Measurements from ENCODE around the gene LMAN1.

LMAN1 gene

DNA sequence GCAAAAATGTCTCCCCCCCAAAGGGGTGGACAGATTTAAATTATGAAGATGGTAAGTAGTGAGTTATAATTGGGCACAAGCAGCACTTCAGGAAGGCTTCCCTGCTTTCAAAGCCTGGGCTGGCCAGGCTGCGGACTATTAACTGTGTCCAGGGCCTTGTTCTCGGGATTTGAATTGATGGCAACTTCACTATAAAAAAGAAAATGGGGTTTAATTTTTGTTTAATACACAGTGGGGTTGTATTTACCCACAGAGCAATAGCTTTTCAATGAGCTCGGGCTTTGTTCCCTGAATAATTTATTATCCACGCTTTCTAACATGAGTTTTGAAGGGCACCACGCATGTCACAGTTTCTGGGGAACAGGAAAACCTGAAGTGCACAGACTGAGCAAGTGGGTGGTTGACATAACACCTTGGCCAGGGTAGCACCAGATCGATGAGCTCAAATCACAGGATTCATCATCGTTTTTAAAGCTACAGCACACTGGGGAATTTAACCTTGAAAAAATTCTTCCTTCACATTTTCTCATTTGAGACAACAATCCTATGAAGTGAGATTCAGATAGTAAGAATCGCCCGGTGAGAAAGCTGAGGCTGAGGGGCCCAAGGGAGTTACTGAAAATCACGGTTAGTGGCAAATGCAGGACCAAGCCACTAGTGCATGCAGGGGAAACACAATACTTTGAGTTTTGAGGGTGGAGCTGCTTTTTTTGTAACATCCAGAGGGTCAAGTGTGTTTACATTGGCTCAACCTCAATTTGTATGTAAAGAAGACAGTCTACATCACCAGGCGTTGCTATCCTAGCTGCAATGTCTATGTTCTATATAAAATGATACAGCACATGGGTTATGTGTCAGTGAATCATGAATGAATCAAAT lies 28.9 kb upstream of the LMAN1 start:
- TF ChIP-seq, protein P1, sequence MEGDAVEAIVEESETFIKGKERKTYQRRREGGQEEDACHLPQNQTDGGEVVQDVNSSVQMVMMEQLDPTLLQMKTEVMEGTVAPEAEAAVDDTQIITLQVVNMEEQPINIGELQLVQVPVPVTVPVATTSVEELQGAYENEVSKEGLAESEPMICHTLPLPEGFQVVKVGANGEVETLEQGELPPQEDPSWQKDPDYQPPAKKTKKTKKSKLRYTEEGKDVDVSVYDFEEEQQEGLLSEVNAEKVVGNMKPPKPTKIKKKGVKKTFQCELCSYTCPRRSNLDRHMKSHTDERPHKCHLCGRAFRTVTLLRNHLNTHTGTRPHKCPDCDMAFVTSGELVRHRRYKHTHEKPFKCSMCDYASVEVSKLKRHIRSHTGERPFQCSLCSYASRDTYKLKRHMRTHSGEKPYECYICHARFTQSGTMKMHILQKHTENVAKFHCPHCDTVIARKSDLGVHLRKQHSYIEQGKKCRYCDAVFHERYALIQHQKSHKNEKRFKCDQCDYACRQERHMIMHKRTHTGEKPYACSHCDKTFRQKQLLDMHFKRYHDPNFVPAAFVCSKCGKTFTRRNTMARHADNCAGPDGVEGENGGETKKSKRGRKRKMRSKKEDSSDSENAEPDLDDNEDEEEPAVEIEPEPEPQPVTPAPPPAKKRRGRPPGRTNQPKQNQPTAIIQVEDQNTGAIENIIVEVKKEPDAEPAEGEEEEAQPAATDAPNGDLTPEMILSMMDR (IDR thresholded peaks at IDR 0.05; ENCODE audit: borderline replicate concordance, control extremely low read depth, extremely low read depth, insufficient read depth, missing control alignments), result no peak
- DNase-seq (ENCODE audit: low spot score), result no peak
- in situ Hi-C loops (cut with MboI; ENCODE audit: low sequenced_read_pairs, unreplicated experiment), result no loop called here

GRCh38 chr18:59386909-59387686 lies 28.0 kb upstream of the LMAN1 start:
- in situ Hi-C loops (cut with MboI; ENCODE audit: low sequenced_read_pairs, unreplicated experiment), result no loop called here
- no peak for DNase-seq (ENCODE audit: low spot score)
- TF ChIP-seq, protein P1 (IDR thresholded peaks at IDR 0.05; ENCODE audit: borderline replicate concordance, control extremely low read depth, extremely low read depth, insufficient read depth, missing control alignments), result no peak

GRCh38 chr18:59385191-59385590 lies 26.1 kb upstream of the LMAN1 start:
- TF ChIP-seq, protein P1 (IDR thresholded peaks at IDR 0.05; ENCODE audit: borderline replicate concordance, control extremely low read depth, extremely low read depth, insufficient read depth, missing control alignments), result no peak
- in situ Hi-C loops (cut with MboI; ENCODE audit: low sequenced_read_pairs, unreplicated experiment), result no loop called here
- DNase-seq (ENCODE audit: low spot score), result no peak

GRCh38 chr18:59383851-59384250 lies 24.8 kb upstream of the LMAN1 start:
- TF ChIP-seq, protein P1 (IDR thresholded peaks at IDR 0.05; ENCODE audit: borderline replicate concordance, control extremely low read depth, extremely low read depth, insufficient read depth, missing control alignments), result no peak
- in situ Hi-C loops (cut with MboI; ENCODE audit: low sequenced_read_pairs, unreplicated experiment), result no loop called here
- DNase-seq (ENCODE audit: low spot score), result no peak

DNA sequence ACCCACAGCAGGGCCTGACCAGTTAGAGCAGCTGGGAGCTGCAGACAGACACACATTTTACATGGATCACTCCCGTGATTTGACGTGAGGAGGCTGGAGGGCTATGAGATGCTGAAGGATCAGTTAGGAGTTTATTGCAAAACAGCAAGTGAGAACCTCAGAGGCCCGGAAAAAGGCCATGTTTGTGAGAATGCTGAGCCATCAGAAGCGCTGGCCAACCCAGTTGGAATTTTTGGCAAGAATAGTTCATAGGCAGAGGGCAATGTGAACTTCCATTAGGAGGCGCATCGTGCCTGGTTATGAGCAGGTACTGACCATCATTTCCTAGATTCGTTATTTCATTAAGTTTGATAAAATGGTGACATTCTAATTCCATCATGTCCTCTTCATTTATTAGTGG lies 23.3 kb upstream of the LMAN1 start:
- in situ Hi-C loops (cut with MboI; ENCODE audit: low sequenced_read_pairs, unreplicated experiment), result no loop called here
- DNase-seq (ENCODE audit: low spot score), result no peak
- TF ChIP-seq, protein P1 (IDR thresholded peaks at IDR 0.05; ENCODE audit: borderline replicate concordance, control extremely low read depth, extremely low read depth, insufficient read depth, missing control alignments), result no peak

GRCh38 chr18:59381949-59382348 lies 22.9 kb upstream of the LMAN1 start:
- in situ Hi-C loops (cut with MboI; ENCODE audit: low sequenced_read_pairs, unreplicated experiment), result no loop called here
- TF ChIP-seq, protein P1 (IDR thresholded peaks at IDR 0.05; ENCODE audit: borderline replicate concordance, control extremely low read depth, extremely low read depth, insufficient read depth, missing control alignments), result no peak
- no peak for DNase-seq (ENCODE audit: low spot score)

Measured in GM13976 (cell line).